GM19023 (cell line): Measurements from ENCODE around the gene CARD9.

Experiments
- ATAC-seq: cut with Tn5 transposase; IDR thresholded peaks from one replicate; pipeline ENCODE4 v1.9.1; 2021; ENCODE audit warnings: mild to moderate bottlenecking, moderate library complexity; ENCODE audit not compliant: unreplicated experiment

The CARD9 gene

GRCh38 chr9:136351252-136351800 lies 22.1 kb downstream of the CARD9 start:
- no peak for ATAC-seq

GRCh38 chr9:136349546-136349945 lies 23.9 kb downstream of the CARD9 start:
- no peak for ATAC-seq

GRCh38 chr9:136348691-136349090 lies 24.8 kb downstream of the CARD9 start:
- no peak for ATAC-seq

GRCh38 chr9:136347472-136348256 lies 25.8 kb downstream of the CARD9 start:
- no peak for ATAC-seq

GRCh38 chr9:136346927-136347465 lies 26.5 kb downstream of the CARD9 start:
- ATAC-seq: no peak

- ATAC-seq: no peak
Observed at GRCh38 chr9:136346157-136346481, 27.4 kb downstream of the CARD9 start.

GRCh38 chr9:136345281-136346156 lies 27.9 kb downstream of the CARD9 start:
- no peak for ATAC-seq

GRCh38 chr9:136344544-136345280 lies 28.8 kb downstream of the CARD9 start:
- no peak for ATAC-seq

- no peak for ATAC-seq
Observed at GRCh38 chr9:136343884-136344269, 29.6 kb downstream of the CARD9 start.

GRCh38 chr9:136343121-136343883 lies 30.2 kb downstream of the CARD9 start:
- no peak for ATAC-seq

- ATAC-seq: no peak
Observed at GRCh38 chr9:136342181-136343120, 31.0 kb downstream of the CARD9 start.

- ATAC-seq: no peak
Observed at GRCh38 chr9:136341769-136342168, 31.7 kb downstream of the CARD9 start.

- ATAC-seq: no peak
Observed at GRCh38 chr9:136341042-136341655, 32.3 kb downstream of the CARD9 start.

- no peak for ATAC-seq
Observed at GRCh38 chr9:136340356-136341041, 33.0 kb downstream of the CARD9 start.

- no peak for ATAC-seq
Observed at GRCh38 chr9:136339958-136340310, 33.5 kb downstream of the CARD9 start.

GRCh38 chr9:136339173-136339957 lies 34.1 kb downstream of the CARD9 start:
- no peak for ATAC-seq

- no peak for ATAC-seq
Observed at GRCh38 chr9:136338511-136338910, 35.0 kb downstream of the CARD9 start.
